Activated CD8-positive, alpha-beta memory T cell treated with anti-CD3 and anti-CD28 coated beads for 24 hours (primary cell): ENCODE results near the gene OR10A4.
"Not testable (repeated sequence)": the region's sequence is repeated elsewhere in the genome, so short reads cannot be mapped to it uniquely, and the experiment has no call there.

Experiments
- DNase-seq: peaks from one replicate; pipeline ENCODE4 v3.0.0-alpha.2; 2020

The OR10A4 gene

DNA sequence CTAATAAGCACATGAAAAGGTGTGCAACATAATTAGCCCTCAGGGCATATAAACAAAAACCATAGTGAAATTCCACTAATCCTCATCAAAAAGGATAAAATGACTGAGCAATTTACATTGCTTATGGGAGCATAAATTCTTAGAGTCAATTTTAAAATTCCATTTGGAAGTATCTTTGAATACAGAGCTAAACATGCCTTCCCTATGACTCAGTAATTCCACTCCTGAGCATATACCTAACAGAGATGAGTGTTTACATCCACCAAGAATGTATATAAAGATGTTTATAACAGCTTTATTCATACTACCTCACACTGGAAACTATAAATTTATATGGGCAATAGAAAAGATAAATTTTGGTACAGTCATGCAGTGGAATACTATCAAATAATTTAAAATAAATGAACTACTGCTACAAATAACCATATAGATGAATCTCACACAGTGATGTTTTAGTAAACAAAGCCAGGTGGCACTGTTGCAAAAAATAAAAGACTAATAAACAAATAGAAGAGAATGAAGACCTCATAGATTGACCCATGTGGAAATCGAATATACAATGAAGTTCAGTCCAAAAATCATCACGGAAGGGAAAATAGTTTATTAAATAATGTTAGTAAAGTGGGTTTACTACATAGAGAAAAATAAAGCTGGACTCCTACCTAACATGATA is 24.0 kb downstream of the OR10A4 start:
- no peak for DNase-seq

DNA sequence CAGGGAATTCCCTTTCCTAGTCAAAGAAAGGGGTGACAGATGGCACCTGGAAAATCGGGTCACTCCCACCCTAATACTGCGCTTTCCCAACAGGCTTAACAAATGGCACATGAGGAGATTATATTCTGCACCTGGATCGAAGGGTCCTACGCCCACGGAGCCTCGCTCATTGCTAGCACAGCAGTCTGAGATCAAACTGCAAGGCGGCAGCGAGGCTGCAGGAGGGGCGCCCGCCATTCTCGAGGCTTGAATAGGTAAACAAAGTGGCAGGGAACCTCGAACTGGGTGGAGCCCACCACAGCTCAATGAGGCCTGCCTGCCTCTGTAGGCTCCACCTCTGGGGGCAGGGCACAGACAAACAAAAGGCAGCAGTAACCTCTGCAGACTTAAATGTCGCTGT is 28.4 kb downstream of the OR10A4 start:
- DNase-seq: not testable (repeated sequence)

DNA sequence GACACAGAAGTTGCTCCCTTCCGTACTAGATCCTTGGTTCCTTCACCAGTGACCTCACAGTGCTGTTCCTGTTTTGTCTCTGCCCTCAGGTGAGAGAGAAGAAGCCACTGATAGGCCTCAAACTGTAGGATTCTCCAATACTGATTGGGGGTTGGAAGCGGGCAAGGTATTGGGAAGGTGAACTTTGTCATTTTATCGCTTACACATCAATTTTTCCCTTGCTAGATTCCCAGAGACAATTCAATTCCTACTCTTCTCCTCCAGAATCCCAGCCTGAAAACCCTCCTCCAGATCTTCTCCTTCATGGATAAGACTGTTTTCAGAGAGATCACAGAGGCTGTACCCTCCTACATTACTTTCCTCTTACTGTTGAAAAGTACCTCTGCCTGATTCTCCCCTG is 35.0 kb downstream of the OR10A4 start:
- no peak for DNase-seq

DNA sequence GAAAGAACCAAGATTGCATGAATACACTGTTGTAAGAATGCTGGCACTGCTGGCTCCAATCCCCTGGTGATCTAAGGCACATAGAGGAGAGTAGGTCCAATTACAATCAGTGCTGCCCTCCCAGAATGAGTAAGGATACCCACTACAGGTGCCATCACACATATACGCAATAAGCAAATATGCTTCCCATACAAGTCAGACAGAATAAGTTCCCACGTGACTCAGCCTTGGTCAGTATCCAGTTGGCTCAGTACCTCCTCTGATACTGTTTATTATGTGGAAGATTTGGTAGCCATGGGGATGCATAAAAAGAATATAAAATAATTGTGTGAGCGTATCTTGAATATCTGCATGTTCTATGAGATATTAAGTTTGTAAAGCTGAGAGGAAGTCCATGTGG is 35.5 kb downstream of the OR10A4 start:
- no peak for DNase-seq

DNA sequence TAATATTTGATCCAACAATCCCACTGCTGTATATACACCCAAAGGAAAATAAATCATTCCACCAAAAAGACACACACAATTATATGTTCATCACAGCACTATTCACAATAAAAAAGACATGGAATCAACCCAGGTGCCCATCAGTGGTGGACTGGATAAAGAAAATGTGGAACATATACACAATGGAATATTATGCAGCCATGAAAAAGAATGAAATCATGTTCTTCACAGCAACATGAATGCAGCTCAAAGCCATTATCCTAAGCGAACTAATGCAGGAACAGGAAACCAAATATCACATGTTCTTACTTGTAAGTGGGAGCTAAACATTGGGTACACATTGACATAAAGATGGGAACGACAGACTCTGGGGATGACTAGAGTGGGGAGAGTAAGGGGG is 43.3 kb downstream of the OR10A4 start:
- DNase-seq: no peak

DNA sequence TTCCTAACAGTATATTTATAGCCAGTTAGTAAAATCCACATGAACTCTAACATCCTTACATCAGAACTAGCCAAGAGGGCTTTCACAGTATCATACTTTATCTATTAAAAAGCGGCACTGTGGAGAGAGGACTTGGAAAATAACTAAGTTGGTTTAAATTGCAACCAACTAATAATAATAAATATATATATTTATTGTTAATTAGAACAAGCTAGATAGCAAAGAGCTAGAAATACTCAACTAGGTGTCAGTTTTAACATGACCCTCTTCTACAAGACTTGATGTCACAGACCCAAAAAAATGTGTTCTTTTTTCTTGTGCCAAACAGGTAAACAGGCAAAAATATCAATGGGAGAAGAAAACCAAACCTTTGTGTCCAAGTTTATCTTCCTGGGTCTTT is 44.3 kb downstream of the OR10A4 start, which contains the start of gene OR2D3:
TSS of gene OR2D3 (plus strand) at position 301 of the 400 bp plus-strand sequence. CDS start at position 301, 0 bp downstream.
- no peak for DNase-seq

DNA sequence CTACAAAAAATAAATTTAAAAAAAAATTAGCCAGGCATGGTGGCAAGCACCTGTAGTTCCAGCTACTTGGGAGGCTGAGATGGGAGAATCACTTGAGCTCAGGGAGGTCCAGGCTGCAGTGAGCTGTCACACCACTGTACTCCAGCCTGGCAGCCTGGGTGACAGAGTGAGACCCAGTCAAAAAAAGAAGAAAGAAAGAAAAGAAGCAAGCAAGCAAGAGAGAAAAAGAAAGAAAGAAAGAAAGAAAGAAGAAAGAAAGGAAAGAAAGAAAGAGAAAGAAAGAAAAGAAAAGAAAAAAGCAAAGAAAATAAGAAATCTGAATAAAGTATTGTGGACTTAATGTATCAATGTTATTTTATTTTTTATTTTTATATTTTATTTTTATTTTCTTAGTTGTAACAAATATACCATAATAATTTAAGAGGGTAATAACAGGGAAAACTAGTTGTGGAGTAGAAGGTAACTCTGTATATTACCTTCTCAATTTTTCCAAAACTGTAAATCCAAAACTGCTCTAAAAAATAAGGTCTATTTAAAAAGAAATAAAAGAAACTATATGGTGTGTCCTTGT is 48.7 kb downstream of the OR10A4 start:
- no peak for DNase-seq

DNA sequence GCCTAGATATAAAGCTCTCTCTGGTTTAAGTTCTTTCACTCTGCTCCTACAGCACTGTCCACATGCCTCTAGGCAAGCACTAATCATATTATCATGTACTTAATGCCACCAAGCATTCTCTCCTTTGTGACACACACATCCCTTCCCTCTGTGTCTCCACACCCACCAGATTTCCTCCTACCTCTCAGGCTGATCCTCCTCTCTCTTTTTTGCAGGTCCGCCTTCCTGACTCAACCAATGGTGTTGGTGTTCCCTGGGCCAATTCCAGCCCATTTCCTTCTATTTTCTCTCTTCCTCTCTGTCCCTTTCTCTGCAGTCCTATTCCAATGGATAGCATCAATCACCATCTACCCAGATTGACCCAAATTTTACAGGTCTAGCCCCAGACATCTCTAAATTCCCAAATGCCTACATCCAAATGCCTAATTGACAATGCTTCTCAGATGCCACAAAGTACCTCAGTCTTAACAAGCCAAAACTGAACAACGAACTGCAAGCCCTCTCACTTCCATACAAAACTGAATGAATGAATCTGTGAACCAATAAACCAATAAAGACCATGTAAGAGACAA is 49.3 kb downstream of the OR10A4 start:
- no peak for DNase-seq

DNA sequence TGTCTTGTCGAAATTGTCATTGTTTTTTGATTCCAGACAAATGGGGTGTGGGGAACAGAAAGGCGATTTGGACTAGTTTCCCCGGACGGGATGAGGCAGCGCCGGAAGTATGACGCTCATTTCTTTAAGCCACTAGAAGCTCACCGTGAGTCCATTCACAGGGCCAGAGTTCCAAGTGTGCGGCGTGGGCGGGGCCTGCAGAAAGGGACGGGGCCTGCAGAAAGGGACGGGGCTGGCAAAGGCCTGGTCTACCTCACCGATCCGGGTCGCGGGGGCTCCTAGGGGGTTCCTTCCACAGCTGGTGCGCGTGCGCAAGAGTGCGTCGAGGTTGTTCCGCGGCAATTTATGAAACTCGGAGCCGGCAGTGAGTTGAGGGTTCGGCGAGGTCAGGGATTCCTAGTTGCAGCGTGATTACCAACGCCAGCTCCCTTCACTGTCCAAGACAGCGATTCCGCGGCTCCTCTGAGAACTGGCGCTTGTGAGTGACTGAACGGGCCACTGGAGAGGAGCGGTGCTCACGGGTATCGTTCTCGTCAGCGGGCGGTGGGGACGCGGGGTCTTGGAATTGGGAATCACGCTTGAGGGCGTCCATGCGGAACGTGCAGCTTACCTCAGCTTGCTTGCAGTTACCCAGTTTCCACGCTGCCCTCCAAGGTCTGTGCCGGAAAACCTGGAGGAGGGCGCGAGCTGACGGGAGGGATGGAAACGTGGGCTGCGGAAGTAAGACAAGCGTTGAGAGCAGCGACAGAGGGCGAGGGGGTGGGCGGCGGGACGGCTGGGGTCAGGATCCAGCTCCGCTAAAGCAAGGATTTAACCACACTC is 50.0 kb downstream of the OR10A4 start, which contains the start of gene ZNF215:
TSS of gene ZNF215 (plus strand) at position 219 of the 822 bp plus-strand sequence. CDS start 5,847 bp downstream, outside the sequence.
- DNase-seq: peak; percentile 72

DNA sequence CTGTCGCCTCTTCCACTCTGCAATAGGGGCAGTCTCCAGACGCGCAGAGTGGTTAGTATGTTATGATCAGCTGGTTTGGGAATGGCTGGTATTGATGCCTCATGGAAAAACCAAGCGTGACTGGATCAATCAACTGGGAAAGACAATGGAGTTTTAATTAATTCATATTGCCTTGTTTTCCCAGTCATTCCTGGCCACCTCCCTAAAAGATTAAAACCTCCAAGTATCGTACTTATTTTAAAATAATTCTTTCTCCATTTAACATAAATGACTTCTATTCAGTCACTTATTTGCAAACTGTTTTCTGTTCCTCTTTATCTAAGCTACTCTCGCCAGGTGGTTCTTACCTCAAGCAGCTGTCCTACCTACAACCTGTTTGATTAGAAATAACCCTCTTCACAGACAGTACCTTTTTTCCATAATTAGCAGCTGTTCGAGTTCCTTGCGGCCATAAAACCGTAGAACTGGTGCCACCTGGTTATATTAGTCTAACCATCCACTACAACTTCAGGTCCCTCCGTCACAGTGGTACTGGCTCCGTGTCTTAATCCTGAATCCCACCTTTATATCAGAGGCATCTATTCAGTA is 50.7 kb downstream of the OR10A4 start:
- no peak for DNase-seq
